C4-2B (cell line): ENCODE data around the gene S100A10.

Experiments
- ZFX ChIP-seq: fragments of 450-650 bp; IDR thresholded peaks from 2 replicates; pipeline ENCODE4 v1.6.1; 2017
- TF ChIP-seq, protein P1 (sequence below): fragments of 450-650 bp; conservative IDR thresholded peaks from 2 replicates; pipeline ENCODE4 v1.5.1; 2017; ENCODE audit warnings: mild to moderate bottlenecking

DNA sequence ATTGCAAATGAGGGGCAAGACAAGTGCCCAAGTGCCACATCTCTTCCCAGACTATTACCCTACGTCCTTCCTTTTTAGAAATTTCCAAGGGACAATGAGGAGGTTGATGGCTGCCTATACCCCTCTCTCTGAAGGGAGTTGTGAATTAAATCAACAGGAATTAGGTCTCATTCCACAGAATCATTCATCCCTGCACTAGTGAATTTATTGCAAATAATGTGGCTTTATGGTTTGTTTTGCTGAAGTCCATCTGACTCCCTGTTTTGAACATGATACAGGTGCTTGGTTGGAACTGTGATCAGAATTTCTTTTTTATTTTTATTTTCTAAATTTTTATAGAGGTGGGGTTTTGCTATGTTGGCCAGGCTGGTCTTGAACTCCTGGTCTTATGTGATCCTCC lies 50.1 kb downstream of the S100A10 start:
- TF ChIP-seq, protein P1, sequence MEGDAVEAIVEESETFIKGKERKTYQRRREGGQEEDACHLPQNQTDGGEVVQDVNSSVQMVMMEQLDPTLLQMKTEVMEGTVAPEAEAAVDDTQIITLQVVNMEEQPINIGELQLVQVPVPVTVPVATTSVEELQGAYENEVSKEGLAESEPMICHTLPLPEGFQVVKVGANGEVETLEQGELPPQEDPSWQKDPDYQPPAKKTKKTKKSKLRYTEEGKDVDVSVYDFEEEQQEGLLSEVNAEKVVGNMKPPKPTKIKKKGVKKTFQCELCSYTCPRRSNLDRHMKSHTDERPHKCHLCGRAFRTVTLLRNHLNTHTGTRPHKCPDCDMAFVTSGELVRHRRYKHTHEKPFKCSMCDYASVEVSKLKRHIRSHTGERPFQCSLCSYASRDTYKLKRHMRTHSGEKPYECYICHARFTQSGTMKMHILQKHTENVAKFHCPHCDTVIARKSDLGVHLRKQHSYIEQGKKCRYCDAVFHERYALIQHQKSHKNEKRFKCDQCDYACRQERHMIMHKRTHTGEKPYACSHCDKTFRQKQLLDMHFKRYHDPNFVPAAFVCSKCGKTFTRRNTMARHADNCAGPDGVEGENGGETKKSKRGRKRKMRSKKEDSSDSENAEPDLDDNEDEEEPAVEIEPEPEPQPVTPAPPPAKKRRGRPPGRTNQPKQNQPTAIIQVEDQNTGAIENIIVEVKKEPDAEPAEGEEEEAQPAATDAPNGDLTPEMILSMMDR, result no peak
- TF ChIP-seq ZFX, result no peak
